DMS79 (cell line): ENCODE data around the gene MYPOP.

Experiments
- DNase-seq: peaks from one replicate; lab custom pipeline; 2025; lab: John Stamatoyannopoulos, UW

The MYPOP gene

GRCh38 chr19:45863840-45864628 lies 38.4 kb downstream of the MYPOP start, which contains the start of gene FOXA3:
Gene FOXA3 (plus strand): TSS chr19:45864326. CDS start chr19:45864457, 131 bp downstream.
- DNase-seq = no peak

- no peak for DNase-seq
Measured at GRCh38 chr19:45863335-45863839, 39.0 kb downstream of the MYPOP start.

GRCh38 chr19:45862564-45863334 lies 39.7 kb downstream of the MYPOP start, which contains the start of gene SYMPK:
Gene SYMPK (minus strand): TSS chr19:45863147. CDS start chr19:45854495, 8,652 bp downstream.
- DNase-seq = peak; percentile 98

GRCh38 chr19:45862271-45862563 lies 40.2 kb downstream of the MYPOP start:
- DNase-seq = no peak

GRCh38 chr19:45860359-45861259 lies 41.8 kb downstream of the MYPOP start:
- no peak for DNase-seq

GRCh38 chr19:45854167-45854778 lies 48.1 kb downstream of the MYPOP start:
- no peak for DNase-seq

GRCh38 chr19:45852983-45853382 lies 49.4 kb downstream of the MYPOP start:
- peak; percentile 94 for DNase-seq

- no peak for DNase-seq
Measured at GRCh38 chr19:45852145-45852750, 50.2 kb downstream of the MYPOP start.

GRCh38 chr19:45848922-45849321 lies 53.5 kb downstream of the MYPOP start:
- DNase-seq = no peak

- DNase-seq = no peak
Measured at GRCh38 chr19:45847663-45848062, 54.8 kb downstream of the MYPOP start.

GRCh38 chr19:45842198-45842597 lies 60.2 kb downstream of the MYPOP start:
- no peak for DNase-seq
